OCI-LY1 (cell line): ENCODE data around the gene DENND6A.

ENCODE experiments used
- H2AFZ ChIP-seq: fragments of 200-600 bp; sonication (generic), shearing (Covaris generic); 2 replicates; pipeline ENCODE4 v1.6.0; 2014; ENCODE audit warnings: antibody characterized with exemption, mild to moderate bottlenecking, low read length
- H3F3A ChIP-seq: fragments of 200-600 bp; sonication (generic), shearing (Covaris generic); 2 replicates; pipeline ENCODE4 v1.6.0; 2014; ENCODE audit warnings: mild to moderate bottlenecking, antibody characterized with exemption, low read length, moderate library complexity; ENCODE audit not compliant: insufficient read depth
- H3K27ac ChIP-seq: fragments of 200-600 bp; sonication (generic); 2 replicates; pipeline ENCODE4 v1.5.1; 2014; ENCODE audit warnings: low read length, mixed run types, mild to moderate bottlenecking, low read depth; ENCODE audit not compliant: poor library complexity, severe bottlenecking
- H3K27me3 ChIP-seq: fragments of 200-600 bp; sonication (generic); 2 replicates; pipeline ENCODE4 v1.6.0; 2014; ENCODE audit warnings: antibody characterized with exemption, mild to moderate bottlenecking, low read length, moderate library complexity; ENCODE audit not compliant: insufficient read depth
- H3K36me3 ChIP-seq: fragments of 200-600 bp; sonication (generic); 2 replicates; pipeline ENCODE4 v1.6.1; 2014; ENCODE audit warnings: mild to moderate bottlenecking, antibody characterized with exemption, low read length, moderate library complexity, mixed read lengths; ENCODE audit not compliant: insufficient read depth
- H3K4me1 ChIP-seq: fragments of 200-600 bp; sonication (generic); 2 replicates; pipeline ENCODE4 v1.5.1; 2014; ENCODE audit warnings: mild to moderate bottlenecking, low read length, moderate library complexity; ENCODE audit not compliant: insufficient read depth, severe bottlenecking
- H3K4me2 ChIP-seq: fragments of 200-600 bp; sonication (generic), shearing (Covaris generic); 2 replicates; pipeline ENCODE4 v1.6.1; 2014; ENCODE audit warnings: low read length
- H3K4me3 ChIP-seq: fragments of 200-600 bp; sonication (generic); 2 replicates; pipeline ENCODE4 v1.5.1; 2014; ENCODE audit warnings: low read length, low read depth, mild to moderate bottlenecking, mixed read lengths; ENCODE audit not compliant: poor library complexity, severe bottlenecking
- H3K79me2 ChIP-seq: fragments of 200-600 bp; shearing (Covaris generic); 2 replicates; pipeline ENCODE4 v1.6.1; 2016; ENCODE audit warnings: mixed run types, low read length, mixed read lengths; ENCODE audit not compliant: insufficient read depth
- H3K9ac ChIP-seq: fragments of 200-600 bp; sonication (generic), shearing (Covaris generic); 2 replicates; pipeline ENCODE4 v1.6.1; 2014; ENCODE audit warnings: mild to moderate bottlenecking, low read length, mixed read lengths
- H3K9me2 ChIP-seq: fragments of 200-600 bp; sonication (generic), shearing (Covaris generic); 2 replicates; pipeline ENCODE4 v1.6.1; 2014; ENCODE audit warnings: low read depth, mild to moderate bottlenecking, low read length, mixed read lengths
- H3K9me3 ChIP-seq: fragments of 200-600 bp; shearing (Covaris generic); 2 replicates; pipeline ENCODE4 v1.6.1; 2014; ENCODE audit warnings: low read length, mixed read lengths
- H4K20me1 ChIP-seq: fragments of 200-600 bp; sonication (generic), shearing (Covaris generic); 2 replicates; pipeline ENCODE4 v1.6.0; 2016; ENCODE audit warnings: mild to moderate bottlenecking, low read length; ENCODE audit not compliant: insufficient read depth
- EZH2 ChIP-seq: fragments of 200-600 bp; sonication (generic), shearing (Covaris generic); IDR thresholded peaks from 2 replicates; pipeline ENCODE4 v1.8.0; 2017; ENCODE audit warnings: borderline replicate concordance, mixed run types, mild to moderate bottlenecking, antibody characterized with exemption, low read length, moderate library complexity, mixed read lengths
- TF ChIP-seq, protein P1 (sequence below): fragments of 200-600 bp; sonication (generic), shearing (Covaris generic); IDR thresholded peaks from 2 replicates; pipeline ENCODE4 v1.5.1; 2017; ENCODE audit warnings: mild to moderate bottlenecking, antibody characterized with exemption, low read length, moderate library complexity, mixed read lengths

Gene DENND6A

DNA sequence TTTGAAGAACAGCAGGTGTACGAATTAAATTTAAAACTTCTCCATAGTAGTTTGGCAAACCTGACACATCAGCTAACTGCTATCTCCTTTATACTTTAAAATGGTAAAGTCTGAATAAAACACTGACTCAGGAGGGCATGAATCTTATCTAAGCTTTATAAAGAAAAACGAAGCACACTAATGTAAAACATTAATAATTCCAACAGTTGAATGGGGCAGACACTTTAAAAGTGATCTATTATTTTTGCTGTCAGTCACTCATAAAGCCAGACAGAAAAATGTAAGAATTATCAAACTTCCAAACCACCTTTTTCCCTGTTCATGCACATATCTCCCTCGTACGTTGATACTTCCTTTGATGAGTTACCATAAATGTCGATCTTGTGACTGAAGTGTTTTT, 98.3 kb downstream of the DENND6A start:
- H3K9me3 ChIP-seq: no peaks in the 10 kb centered on the region
- TF ChIP-seq, protein P1, sequence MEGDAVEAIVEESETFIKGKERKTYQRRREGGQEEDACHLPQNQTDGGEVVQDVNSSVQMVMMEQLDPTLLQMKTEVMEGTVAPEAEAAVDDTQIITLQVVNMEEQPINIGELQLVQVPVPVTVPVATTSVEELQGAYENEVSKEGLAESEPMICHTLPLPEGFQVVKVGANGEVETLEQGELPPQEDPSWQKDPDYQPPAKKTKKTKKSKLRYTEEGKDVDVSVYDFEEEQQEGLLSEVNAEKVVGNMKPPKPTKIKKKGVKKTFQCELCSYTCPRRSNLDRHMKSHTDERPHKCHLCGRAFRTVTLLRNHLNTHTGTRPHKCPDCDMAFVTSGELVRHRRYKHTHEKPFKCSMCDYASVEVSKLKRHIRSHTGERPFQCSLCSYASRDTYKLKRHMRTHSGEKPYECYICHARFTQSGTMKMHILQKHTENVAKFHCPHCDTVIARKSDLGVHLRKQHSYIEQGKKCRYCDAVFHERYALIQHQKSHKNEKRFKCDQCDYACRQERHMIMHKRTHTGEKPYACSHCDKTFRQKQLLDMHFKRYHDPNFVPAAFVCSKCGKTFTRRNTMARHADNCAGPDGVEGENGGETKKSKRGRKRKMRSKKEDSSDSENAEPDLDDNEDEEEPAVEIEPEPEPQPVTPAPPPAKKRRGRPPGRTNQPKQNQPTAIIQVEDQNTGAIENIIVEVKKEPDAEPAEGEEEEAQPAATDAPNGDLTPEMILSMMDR: no peak
- TF ChIP-seq EZH2: no peak
- H3K9ac ChIP-seq: peak overlapping the region; percentile 76; the same call in 1 of the 2 replicates
- peaks cover 7% of the 10 kb centered on the region; the same call in 1 of the 2 replicates for H3K36me3 ChIP-seq
- no peaks in the 10 kb centered on the region; the same call in 1 of the 2 replicates for H4K20me1 ChIP-seq
- no peaks in the 10 kb centered on the region for H3K9me2 ChIP-seq
- no peaks in the 10 kb centered on the region for H3F3A ChIP-seq
- peak overlapping the region; percentile 92 for H3K4me2 ChIP-seq
- H2AFZ ChIP-seq: no peak overlapping the region
- peaks cover 76% of the 10 kb centered on the region for H3K79me2 ChIP-seq
- no peak overlapping the region for H3K27ac ChIP-seq
- H3K27me3 ChIP-seq: no peaks in the 10 kb centered on the region
- H3K4me3 ChIP-seq: peak overlapping the region; percentile 96
- H3K4me1 ChIP-seq: peaks cover 42% of the 10 kb centered on the region

DNA sequence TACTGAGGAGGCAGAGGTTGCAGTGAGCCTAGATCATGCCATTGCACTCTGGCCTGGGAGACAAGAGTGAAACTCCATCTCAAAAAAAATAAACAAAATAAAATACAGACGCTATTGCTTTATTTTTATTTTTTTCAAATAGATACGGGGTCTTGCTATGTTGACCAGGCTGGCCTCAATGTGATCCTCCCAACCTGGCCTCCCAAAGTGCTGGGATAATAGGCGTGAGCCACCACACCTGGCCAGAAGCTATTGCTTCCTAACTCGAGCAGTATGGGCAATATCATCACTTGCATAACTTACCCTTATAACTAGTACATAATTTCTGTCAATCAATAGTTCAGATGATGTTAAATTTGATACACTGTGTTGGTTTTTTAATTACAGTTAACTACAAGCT, 98.7 kb downstream of the DENND6A start:
- Histone ChIP-seq H4K20me1 (no peaks in the 10 kb centered on the region; the same call in 1 of the 2 replicates), H3K9ac (no peak overlapping the region; the same call in 1 of the 2 replicates), H3K9me2 (no peaks in the 10 kb centered on the region), H3K27ac (no peak overlapping the region), H3K9me3 (no peaks in the 10 kb centered on the region), H2AFZ (no peak overlapping the region), H3K4me3 (peak overlapping the region; percentile 96), H3K4me1 (peaks cover 38% of the 10 kb centered on the region), H3K4me2 (peak overlapping the region; percentile 92), H3K27me3 (no peaks in the 10 kb centered on the region), H3K36me3 (peaks cover 7% of the 10 kb centered on the region; the same call in 1 of the 2 replicates), H3K79me2 (peaks cover 79% of the 10 kb centered on the region), H3F3A (no peaks in the 10 kb centered on the region)
- TF ChIP-seq EZH2: no peak
- TF ChIP-seq, protein P1: no peak

- no peaks in the 10 kb centered on the region for H3K9me3 ChIP-seq
- H3K4me1 ChIP-seq: peaks cover 32% of the 10 kb centered on the region
- H3K9ac ChIP-seq: no peak overlapping the region
- no peaks in the 10 kb centered on the region; the same call in 1 of the 2 replicates for H4K20me1 ChIP-seq
- peaks cover 82% of the 10 kb centered on the region for H3K79me2 ChIP-seq
- no peaks in the 10 kb centered on the region for H3F3A ChIP-seq
- H3K9me2 ChIP-seq: no peaks in the 10 kb centered on the region
- no peak overlapping the region for H3K27ac ChIP-seq
- no peaks in the 10 kb centered on the region for H3K27me3 ChIP-seq
- H3K4me3 ChIP-seq: no peak overlapping the region
- H3K36me3 ChIP-seq: peaks cover 7% of the 10 kb centered on the region; the same call in 1 of the 2 replicates
- no peak for TF ChIP-seq EZH2
- H3K4me2 ChIP-seq: peak overlapping the region; percentile 2; the same call in 1 of the 2 replicates
- no peak overlapping the region for H2AFZ ChIP-seq
Observed at GRCh38 chr3:57592306-57592705, 100.6 kb downstream of the DENND6A start.

- H4K20me1 ChIP-seq: no peaks in the 10 kb centered on the region
- H2AFZ ChIP-seq: no peak overlapping the region
- no peaks in the 10 kb centered on the region for H3K9me2 ChIP-seq
- no peak overlapping the region for H3K9ac ChIP-seq
- no peak overlapping the region for H3K4me3 ChIP-seq
- H3F3A ChIP-seq: no peaks in the 10 kb centered on the region
- H3K79me2 ChIP-seq: peaks cover 68% of the 10 kb centered on the region
- peaks cover 6% of the 10 kb centered on the region for H3K4me1 ChIP-seq
- no peaks in the 10 kb centered on the region for H3K27me3 ChIP-seq
- H3K9me3 ChIP-seq: no peaks in the 10 kb centered on the region
- H3K27ac ChIP-seq: no peak overlapping the region
- TF ChIP-seq EZH2: no peak
- TF ChIP-seq, protein P1: no peak
- H3K36me3 ChIP-seq: peaks cover 22% of the 10 kb centered on the region; the same call in 1 of the 2 replicates
- no peak overlapping the region for H3K4me2 ChIP-seq
Observed at GRCh38 chr3:57587905-57588304, 105.0 kb downstream of the DENND6A start.
